Eye (tissue), 1 donor: ENCODE results near the gene CREG2.
"Not testable (repeated sequence)": the region's sequence is repeated elsewhere in the genome, so short reads cannot be mapped to it uniquely, and the experiment has no call there.

Source experiments
- DNase-seq: peaks from one replicate; pipeline ENCODE4 v3.0.0-alpha.2; 2015

CREG2 gene

DNA sequence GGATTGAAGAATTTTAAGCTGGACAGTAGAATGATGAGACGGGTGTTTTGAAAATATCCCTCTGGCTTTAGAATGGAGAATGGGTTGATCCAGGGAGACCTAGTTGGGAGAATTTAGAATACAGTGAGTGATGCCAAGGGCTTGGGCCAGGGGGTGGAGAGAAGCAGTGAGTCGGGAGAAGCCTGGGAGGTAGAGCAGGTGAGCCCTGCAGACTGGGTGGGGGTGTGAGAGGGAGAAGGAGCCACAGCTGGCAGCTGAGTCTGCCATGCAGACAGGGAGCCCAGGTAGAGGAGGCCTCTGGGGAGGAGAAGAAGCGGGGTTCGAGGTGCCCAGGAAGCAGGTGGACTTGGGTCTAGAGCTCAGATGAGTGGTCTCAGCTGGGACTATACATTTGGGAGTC lies 18.2 kb downstream of the CREG2 start:
- no peak for DNase-seq

DNA sequence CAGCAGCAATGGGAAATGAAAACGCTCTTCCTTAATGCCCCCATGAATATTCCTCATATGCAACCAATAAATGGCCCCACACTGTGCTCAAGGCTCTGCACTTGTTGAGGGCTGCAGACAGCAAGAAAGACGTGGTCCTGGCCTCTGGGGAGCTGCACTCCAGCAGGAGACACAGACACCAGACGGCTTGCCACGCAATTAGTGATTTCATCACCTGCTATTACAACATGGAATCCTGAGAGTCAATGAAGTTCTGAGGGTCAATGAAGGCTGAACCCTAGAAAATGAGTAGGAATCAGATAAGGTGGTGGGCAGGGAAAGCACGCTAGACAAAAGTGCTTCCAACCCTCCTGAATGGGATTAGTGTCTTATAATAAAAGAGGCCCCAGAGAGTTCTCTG lies 18.9 kb downstream of the CREG2 start:
- no peak for DNase-seq

DNA sequence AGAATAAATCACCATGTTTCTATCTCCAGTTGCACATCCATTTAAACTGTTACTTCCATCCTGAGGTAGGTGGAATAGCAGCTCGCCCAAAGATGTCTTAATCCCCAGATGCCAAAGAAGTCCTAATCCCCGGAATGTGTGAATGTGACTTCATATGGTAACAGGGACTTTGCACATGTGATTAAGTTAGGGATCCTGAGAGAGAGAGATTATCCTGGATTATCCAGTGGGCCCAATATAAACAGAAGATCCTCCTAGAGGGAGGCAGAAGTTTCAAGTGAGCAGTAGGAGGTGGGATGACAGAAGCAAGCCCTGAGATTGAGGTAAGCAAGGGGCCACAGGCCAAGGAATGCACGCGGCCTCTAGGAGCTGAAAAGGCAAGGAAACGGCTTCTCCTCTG lies 19.8 kb downstream of the CREG2 start:
- no peak for DNase-seq

DNA sequence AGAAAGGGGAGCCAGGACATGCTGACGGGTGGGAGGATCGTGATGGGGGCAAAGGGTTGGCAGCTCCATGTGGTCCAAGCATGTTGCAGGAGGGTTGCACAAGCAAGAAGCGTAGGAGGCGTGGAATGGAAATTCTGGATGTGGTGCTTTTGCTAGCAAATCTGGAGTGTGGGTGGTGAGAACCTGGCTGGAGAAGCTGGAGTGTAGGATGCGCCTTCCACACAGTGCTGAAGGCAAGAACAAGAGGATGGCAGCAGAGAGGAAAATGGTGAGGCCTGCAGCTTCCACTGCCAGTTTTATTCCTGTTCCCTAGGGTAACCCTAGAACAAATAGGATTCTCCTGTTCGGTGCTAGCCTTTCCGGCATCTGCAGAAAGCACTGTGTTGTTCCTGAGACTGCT lies 22.4 kb downstream of the CREG2 start:
- DNase-seq, result no peak

DNA sequence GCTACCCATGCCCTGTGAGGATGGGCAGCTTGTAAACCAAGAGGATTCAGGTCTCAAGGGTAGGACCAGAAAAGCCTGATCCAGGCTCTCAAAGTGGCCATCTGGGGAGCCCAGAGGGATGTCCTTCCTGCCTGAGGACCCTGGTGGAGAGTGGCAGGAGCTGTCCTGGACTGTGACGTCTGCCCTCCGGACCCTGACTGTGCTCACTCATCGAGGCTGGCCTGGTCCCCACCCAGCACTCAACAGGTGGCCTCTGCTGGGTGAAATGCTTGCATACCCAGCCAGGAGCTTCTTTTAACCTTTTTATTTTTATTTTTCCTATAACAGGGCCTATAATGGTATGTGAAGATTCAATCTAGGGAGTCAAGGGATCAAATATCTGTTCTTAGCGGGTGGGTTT lies 24.5 kb downstream of the CREG2 start:
- DNase-seq, result no peak

DNA sequence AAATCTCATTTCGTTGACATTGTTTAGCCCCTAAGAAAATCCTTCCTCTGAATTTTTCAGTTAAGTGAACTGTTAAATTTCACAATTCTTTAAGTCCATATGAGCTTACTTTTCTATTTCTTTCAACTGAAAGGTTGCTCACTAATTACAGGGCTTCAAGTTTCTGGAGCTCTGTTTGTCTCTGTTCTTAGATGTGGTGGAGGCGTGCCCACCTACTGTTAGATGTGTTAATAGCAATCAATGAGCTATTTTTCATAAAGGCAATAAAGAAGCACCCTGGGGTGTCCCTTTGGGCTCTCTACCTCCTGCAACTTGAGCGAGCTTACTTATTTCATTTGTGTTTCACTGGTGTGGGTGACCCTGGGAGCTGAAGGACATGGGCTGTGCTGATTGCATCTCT lies 25.0 kb downstream of the CREG2 start:
- DNase-seq, result no peak

DNA sequence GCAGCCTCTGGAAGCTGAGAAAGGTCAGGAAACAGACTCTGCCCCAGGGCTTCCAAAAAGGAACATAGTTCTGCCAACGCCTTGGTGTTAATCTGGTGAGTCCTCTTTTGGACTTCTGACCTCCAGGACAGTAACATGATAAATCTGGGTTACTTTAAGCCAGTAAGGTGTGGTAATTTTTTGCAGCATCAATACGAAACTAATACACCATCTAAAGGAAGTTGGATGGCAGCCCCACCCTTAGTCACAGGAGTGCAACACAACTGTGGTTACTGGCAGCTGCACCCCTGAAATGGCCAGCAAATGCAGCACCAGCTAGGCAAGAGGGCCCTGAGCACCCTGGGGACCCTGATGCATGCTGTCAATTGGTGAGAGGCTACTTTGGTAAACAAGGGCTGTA lies 25.8 kb downstream of the CREG2 start:
- DNase-seq, result no peak

DNA sequence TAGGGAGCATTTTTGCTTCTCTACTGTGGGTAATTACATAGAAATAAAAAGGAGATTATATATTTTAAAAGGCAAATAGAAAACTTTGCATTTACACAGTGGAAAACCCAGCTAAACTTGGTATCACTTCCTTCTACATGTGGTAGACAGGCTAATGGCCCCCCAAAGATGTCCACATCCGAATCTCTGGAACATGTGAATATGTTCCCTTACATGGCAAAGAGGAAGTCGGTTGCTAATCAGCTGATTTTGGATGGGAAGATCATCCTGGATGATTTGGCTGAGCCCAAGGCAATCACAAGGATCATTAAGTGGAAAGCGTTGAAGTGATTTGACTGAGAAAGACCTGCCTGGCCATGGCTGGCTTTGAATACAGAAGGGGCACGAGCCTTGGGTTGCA lies 26.2 kb downstream of the CREG2 start:
- no peak for DNase-seq

DNA sequence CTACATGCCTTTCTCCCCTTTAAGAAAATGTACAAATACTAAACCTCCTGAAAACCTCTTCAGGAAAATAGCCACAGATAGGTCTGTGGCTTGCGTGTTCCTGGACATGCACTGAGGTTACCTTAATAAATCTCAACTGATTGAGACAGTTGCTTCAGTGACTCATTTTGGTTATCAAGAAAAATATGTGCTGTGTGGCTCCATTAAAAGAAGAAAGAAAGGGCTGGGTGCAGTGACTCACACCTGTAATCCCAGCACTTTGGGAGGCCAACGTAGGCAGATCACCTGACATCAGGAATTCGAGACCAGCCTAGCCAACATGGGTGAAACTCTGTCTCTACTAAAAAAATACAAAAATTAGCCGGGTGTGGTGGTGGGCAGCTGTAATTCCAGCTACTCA lies 27.1 kb downstream of the CREG2 start:
- DNase-seq, result no peak

DNA sequence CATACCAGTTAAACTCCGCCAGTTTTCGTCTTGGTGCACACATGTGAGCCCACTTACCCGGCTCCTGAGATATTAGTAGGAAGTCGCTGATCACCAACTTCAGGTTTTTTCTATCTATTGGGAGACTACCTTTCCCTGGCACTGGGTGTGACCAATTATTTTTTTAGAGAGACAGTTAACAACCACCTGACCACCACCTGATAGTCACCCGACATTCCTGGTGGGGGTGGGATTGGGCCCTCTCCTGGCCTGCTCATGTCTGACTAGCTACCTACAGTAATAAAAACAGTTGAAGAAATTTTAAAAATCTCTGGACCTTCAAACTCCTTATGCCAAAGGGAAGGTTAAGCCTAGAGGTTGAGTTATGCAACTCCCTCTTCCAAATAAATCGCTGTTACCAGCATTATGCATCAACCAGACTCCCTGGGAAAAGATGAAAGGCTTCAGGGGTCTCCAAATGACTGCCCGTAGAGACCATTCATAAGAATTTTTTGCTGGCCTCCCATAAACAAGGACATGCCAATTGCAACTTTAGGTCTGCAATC lies 27.8 kb downstream of the CREG2 start:
- no peak for DNase-seq

DNA sequence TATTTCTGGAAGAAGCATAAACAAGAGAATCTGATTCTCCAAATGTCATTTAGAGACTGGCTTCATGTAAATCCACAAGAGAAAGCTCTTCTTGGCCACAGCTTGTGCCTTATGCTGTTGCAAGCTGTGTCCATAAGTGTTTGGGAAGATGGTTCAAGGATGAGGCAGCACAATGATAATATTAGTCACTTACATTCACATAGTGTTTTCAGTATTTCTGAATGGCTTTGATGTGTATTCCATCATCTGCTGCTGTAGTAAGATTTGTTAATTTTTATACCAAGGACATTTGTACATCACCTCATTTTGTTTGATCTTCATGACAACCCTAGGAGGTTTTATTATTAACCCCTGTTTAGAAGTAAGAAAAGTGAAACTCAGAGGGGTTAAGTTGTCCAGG lies 29.9 kb downstream of the CREG2 start:
- DNase-seq, result no peak

DNA sequence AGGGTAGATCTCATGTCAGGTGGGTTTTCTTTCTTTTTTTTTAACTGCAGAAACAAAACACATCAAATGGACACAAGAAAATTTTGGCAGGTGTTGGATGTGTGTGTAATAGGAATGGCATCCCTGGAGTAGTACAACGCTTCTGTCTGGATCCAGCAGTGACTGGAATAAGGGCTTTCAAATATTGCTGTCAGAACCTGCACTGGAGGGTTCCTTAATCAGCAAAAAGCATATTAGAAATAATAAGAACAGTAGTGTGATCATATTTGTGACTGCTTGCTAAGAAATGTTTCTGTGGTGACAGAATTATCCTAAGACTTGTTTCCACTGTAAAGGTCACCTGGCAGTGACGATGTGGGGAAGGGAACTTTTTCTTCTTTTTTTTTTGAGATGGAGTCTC lies 30.8 kb downstream of the CREG2 start:
- no peak for DNase-seq

DNA sequence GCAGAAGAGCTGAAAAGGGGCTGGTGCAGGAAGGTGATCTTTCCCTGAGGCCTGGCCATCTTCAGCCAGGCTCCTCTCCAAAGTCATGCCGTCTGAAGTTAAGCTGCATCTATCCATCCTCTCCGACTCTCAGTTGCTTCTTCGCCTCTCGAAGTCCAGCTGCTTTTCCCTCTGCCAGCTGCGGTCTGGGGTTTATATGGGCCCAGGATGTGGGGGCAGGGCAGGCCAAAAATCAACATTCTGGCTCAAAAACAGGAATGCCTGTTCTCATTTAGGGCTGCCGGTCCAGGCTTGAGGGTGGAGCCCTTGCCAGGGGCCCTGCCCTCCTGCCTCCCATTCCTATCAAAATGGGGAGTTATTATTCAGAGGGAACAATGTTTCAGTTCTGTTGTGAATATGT lies 31.2 kb downstream of the CREG2 start:
- no peak for DNase-seq

DNA sequence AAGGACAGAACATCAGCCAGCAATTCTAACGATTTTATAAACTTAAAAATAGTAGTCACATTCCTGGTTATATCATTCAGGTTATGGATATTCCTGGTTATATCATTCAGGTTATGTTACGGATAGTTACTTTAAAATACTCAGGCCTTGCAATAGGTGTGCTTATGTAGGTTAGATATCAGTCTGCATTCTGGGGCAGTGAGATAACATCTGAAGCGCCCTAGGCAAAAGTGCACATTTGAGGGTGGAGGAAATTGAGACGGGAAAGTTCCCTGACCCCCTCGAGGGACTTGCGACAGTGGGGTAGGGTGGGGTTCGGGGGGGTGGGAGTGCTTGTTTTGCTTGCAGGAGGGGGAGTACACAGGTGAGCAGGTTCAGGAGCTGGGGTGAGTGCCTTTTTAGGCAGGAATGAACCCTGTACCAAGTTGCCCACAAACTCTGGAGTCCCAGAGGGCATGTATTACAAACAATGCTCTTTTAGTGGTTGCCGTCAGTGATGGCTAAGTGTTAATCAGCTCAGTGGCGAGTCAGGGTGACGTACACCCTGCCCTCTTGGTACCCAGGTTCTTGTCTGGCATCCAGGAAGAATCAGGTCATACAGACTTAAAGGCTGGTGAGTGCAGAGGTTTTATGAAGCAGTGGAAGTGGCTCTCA lies 31.8 kb downstream of the CREG2 start:
- no peak for DNase-seq

DNA sequence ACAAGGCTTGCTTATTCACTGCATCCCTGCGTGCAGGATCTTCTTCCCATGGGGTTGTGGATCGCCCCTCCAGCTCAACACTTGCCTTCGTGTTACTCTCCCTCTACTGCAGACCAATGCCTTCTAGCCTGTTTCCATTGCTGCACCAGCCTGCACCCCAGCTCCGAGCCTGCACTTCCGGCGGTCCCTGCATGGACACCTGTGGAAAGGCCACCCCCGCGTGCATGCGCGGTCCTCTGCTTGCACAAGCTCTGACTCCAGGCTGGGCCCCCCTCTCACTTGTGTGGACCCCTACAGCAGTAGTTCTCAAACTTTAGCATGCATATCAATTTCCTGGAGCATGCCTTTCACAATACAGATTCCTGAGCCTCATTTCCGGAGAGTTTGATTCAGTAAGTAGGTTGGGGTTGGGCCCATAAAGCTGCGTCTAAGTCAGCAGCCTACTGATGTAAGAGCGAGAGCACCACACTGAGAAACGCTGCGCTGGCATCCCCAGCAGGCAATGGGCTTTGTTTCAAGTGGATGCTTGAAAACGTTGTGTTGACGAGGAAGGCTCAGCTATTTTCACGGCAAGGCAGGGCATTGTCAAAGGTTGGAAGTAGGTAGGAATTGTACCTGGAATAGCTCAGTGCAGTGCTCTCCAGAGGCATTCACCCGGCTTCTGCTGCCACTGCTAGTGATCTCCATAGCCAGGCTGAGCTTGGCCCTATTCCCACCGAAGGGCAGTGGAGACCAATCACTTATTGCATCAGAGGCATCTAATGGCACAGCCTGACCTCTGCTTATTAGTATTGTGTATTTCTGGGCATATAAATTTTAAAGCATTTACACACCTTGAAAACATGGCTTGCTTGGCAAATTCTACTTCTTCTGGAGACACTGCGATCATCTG lies 32.6 kb downstream of the CREG2 start:
- no peak for DNase-seq

DNA sequence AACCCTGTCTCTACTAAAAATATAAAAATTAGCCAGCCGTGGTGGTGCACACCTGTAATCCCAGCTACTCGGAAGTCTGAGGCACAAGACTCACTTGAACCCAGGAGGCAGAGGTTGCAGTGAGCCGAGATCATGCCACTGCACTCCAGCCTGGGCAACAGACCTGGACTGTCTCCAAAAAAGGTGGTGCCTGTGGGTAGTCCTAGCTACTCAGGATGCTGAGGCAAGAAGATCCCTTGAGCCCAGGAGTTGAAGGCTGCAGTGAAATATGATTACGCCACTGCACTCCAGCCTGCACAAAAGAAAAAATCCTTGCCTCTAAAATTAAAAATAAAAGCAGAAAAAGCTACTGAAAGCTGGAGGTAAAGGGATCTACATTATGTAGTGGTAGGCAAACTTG lies 34.7 kb downstream of the CREG2 start:
- DNase-seq, result not testable (repeated sequence)

DNA sequence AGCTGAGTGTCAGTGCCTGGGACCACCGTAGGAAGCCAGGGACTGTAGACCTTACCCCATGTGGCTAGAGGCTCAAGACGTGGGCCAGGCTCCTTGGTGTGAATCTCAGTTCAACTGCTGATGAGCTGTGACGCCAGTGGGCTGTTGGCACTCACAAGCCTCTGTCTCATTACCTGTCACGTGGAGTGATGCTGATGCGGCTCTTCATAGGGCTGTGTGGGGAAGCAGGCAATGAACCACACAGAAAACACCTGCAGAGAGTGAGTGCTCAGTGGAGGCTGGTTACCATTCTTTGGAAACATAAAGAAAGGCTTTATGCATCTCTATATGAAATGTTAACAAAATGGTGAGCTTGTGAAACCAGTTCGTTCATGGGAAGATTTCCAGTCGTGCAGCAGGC lies 36.1 kb downstream of the CREG2 start:
- no peak for DNase-seq

DNA sequence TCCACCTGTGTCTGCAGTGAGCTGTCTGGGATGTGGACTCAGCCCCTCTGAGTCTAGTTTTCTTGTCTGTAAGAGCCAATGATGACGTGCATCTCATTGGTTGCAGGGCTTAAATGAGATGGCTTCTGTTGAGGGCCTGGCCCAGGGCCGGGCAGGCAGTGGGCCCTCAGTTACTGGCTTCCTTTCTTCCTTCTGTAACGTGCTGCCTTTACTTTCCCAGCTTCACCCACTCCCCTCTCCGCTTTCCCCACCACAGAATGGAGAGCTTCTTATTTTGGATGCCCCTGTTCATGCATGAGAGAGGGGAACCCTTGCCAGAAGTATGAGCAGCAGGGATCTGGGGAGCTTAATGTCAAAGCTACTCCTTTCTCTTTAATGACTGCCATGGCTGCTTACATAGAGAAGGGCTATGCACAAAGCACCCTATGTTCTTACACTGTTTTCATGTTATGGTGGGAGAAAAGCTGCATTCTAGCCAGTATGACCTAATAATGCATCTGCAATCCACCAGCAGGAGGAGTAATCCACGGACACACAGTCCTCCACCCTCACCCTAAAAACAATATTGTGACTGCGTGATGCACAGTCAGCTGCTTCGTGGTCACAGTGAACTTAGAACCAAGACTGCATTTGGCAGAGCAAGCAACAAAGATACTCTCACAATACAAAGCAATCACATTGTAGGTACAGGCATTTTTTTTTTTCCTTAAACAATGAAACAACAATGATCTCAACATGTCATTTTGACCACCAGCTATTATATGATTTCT lies 37.2 kb downstream of the CREG2 start:
- no peak for DNase-seq

DNA sequence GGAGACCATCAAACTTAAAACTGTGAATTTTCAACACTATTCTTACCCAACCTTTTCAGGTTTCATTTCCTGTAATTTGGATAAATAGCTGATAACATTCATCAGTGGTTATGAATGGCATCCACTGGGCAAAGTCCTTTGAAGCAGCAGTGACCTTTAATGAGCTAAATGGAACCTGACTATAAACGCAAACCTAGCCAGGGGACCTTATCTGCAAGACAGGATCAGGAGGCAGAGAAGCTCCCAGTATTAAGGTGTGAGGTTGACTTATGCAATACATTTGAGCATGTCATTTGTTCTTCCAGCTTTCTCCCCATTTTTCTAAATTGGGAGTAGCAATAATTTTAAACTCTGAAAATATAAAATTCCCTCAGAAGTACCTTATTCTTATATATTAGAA lies 38.4 kb downstream of the CREG2 start:
- DNase-seq, result no peak

DNA sequence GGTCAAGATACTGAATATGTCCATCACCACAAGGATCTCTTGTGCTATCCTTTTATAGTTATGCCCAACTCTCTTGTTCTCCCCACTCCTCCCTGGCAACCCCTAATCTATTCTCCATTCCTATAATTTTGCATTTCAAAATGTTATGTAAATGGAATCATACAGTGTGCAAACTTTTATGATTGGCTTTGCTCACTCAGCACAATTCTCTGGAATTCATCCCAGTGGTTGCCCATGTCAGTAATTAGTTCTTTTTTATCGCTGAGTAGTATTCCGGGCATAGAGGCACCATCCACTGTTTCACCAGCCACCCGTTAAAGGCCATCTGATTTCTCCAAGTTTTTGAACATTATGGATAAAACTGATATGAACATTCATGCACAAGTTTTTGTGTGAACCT lies 40.4 kb downstream of the CREG2 start:
- no peak for DNase-seq

DNA sequence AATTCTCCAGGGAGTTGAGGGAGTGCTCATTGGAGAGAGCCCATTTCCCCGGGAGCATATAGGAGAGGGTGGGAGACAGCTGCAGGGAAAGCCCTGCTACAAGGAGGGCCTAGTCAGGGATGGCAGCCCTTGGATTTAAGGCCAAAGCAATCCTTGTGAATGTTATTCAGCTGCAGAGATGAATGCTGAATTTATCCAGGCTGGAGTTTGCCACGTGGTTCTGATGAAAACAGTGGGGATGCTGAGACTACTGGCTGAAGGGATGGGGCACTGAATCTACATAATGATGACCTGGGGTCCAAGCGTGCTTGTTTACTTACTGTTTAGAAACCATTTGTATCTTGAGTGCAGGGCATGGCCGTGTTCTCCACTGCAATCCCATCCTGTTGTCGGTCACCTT lies 43.2 kb downstream of the CREG2 start:
- DNase-seq, result no peak

DNA sequence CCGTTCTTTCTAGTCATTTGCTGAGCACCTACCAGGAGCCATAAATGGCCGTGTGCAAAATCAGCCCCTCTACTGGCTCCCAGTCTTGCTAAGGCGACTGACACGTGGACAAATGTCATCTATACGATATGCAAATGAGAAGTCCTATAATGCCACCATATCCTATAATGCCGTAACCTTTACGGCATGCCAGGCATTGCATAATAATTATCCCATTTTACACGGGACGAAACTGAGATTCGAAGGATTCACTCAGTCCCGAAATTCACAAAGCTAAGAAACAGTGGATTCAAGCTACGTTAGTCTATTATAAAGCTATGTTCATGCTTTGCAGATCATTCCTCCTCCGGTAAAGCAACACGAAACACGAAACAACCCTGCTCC lies 44.7 kb downstream of the CREG2 start:
- DNase-seq, result no peak

DNA sequence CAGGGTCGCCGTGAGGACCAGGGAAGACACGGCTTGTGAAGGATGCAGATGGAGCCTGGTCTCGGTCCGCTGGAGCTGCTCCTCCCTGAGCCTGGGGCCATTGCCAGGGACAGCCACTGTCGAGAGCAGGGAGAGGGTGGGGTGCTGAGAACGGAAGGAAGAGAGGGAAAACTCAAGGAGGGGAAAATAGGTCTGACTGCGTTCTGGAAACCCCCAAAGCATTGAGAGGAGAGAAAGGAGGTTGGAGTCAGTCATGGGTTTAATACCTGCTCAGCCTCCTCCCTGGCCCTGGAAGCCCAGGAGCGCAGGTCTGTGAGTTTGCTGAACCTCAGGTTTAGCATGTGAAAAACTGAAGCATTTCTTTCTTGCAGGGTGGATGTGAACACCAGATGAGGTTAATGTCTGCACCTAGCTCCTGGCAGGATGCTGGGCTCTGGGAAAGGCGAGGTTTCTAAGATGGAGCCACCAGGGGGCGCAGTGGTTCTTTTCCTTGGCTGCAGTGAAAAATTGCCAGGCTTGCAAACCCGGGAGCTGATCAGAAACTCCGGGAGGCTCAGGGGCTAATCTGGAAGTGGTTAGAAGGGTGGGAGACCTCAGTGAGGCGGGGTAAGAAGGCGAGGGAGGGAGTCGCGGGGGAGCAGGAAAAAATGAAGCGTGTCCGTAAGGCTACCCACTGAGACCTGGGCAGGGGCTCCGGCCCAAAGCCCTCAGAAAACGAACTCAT lies 45.2 kb downstream of the CREG2 start:
- DNase-seq, result peak; percentile 89
